H1 (cell line): ENCODE data around the gene ASB11.

Source experiments
- BCL11A ChIP-seq, 2 experiments: IDR thresholded peaks; one replicate each; pipeline ENCODE4 v1.6.1; 2011; ENCODE audit warnings: low read depth in 2 of 2, low read length in 2 of 2, mild to moderate bottlenecking in 2 of 2
- CTCF ChIP-seq, 3 experiments: IDR thresholded peaks; 1 replicate in 2 of 3; 2 replicates in 1 of 3; pipeline versions ENCODE4 v1.5.1 to v1.6.1; 2011; ENCODE audit warnings: low read length in 3 of 3, mild to moderate bottlenecking in 3 of 3, inconsistent platforms in 2 of 3, low read depth in 1 of 3, moderate library complexity in 1 of 3; ENCODE audit not compliant: insufficient read depth in 1 of 3; ENCODE audit errors: control extremely low read depth in 1 of 3
- GABPA ChIP-seq: IDR thresholded peaks from 2 replicates; pipeline ENCODE4 v1.6.1; 2011; ENCODE audit warnings: mild to moderate bottlenecking, low read length, moderate library complexity, borderline replicate concordance; ENCODE audit not compliant: insufficient read depth
- KDM5A ChIP-seq: fragments of 200-600 bp; IDR thresholded peaks from 2 replicates; pipeline ENCODE4 v1.7.1; 2012; ENCODE audit warnings: mild to moderate bottlenecking, low read length, inconsistent platforms, mixed read lengths

- TF ChIP-seq CTCF (IDR thresholded peaks at IDR 0.05; ENCODE audit: control extremely low read depth in 1 of 3, insufficient read depth in 1 of 3, low read depth in 1 of 3, low read length in 3 of 3) (no peak), BCL11A (IDR thresholded peaks at IDR 0.05; ENCODE audit: low read depth in 2 of 2, low read length in 2 of 2) (no peak), GABPA (no peak), KDM5A (no peak)
These were observed 3.6 kb upstream of the ASB11 start for GRCh38 chrX:15319075-15319474.
